IMR-90 (cell line): Measurements from ENCODE around the gene ZNF488. TPM values are rescaled to one million over a fixed set of nuclear protein-coding genes. Genes with fewer than 3 reads are reported as not detected.

Source experiments
- ATAC-seq: fragments of 200-7000 bp; cut with Tn5 transposase; 2 replicates; pipeline ENCODE4 v1.9.1; 2020; ENCODE audit warnings: low read depth, mild to moderate bottlenecking, moderate library complexity
- BruUV-seq: library from RNA; stranded (reverse); fragments of 400-500 nt; replicated peaks from 2 replicates; lab custom pipeline; 2021; lab: Mats Ljungman, UMichigan
- CTCF ChIA-PET: fragments of 300-600 bp; formaldehyde crosslinking; extraction: SDS; loops from one replicate; lab custom pipeline; 2021; ENCODE audit warnings: antibody characterized with exemption; lab: Yijun Ruan, JAX
- POLR2A ChIA-PET: fragments of 300-600 bp; sonication (Branson Sonifier 250); formaldehyde crosslinking; loops from one replicate; lab custom pipeline; 2022; ENCODE audit warnings: antibody characterized with exemption; ENCODE audit not compliant: unreplicated experiment; lab: Charles Lee
- DNase-seq: peaks from one replicate; pipeline ENCODE4 v3.0.0; 2013
- H2AFZ ChIP-seq: replicated peaks from 2 replicates; pipeline ENCODE3; 2013; ENCODE audit warnings: low read length, mild to moderate bottlenecking; ENCODE audit not compliant: poor library complexity
- H2AK5ac ChIP-seq: 2 replicates; pipeline ENCODE4 v1.6.1; 2013; ENCODE audit warnings: low read depth, low read length, inconsistent platforms
- H2AK9ac ChIP-seq: replicated peaks from 2 replicates; pipeline ENCODE3; 2013; ENCODE audit warnings: mild to moderate bottlenecking, low read depth, low read length, moderate library complexity; ENCODE audit not compliant: poor library complexity
- H2BK120ac ChIP-seq: 2 replicates; pipeline ENCODE4 v1.6.1; 2013; ENCODE audit warnings: low read depth, low read length, inconsistent platforms
- H2BK15ac ChIP-seq: 3 replicates; pipeline ENCODE4 v1.6.1; 2013; ENCODE audit warnings: low read depth, low read length, inconsistent platforms
- H2BK20ac ChIP-seq: 2 replicates; pipeline ENCODE4 v1.6.1; 2013; ENCODE audit warnings: low read depth, mild to moderate bottlenecking, inconsistent platforms, low read length, moderate library complexity
- H2BK5ac ChIP-seq: 2 replicates; pipeline ENCODE4 v1.6.1; 2013; ENCODE audit warnings: mild to moderate bottlenecking, low read depth, low read length, inconsistent platforms; ENCODE audit not compliant: poor library complexity, severe bottlenecking
- H3K14ac ChIP-seq: replicated peaks from 2 replicates; pipeline ENCODE4 v1.6.1; 2013; ENCODE audit warnings: low read depth, low read length, inconsistent platforms
- H3K18ac ChIP-seq: 2 replicates; pipeline ENCODE4 v1.6.1; 2013; ENCODE audit warnings: low read depth, low read length, control low read depth
- H3K23ac ChIP-seq: 2 replicates; pipeline ENCODE4 v1.6.1; 2013; ENCODE audit warnings: low read depth, low read length, inconsistent platforms
- H3K27ac ChIP-seq: 2 replicates; pipeline ENCODE4 v1.5.1; 2013; ENCODE audit warnings: mild to moderate bottlenecking, control low read depth, low read length; ENCODE audit not compliant: insufficient read depth
- H3K27me3 ChIP-seq: 2 replicates; pipeline ENCODE4 v1.6.1; 2013; ENCODE audit warnings: low read length; ENCODE audit not compliant: control insufficient read depth, insufficient read depth
- H3K36me3 ChIP-seq: 2 replicates; pipeline ENCODE4 v1.6.1; 2013; ENCODE audit warnings: low read length, mixed read lengths; ENCODE audit not compliant: control insufficient read depth, insufficient read depth
- H3K4ac ChIP-seq: 2 replicates; pipeline ENCODE4 v1.6.1; 2013; ENCODE audit warnings: low read depth, low read length, inconsistent platforms
- H3K4me1 ChIP-seq: 2 replicates; pipeline ENCODE4 v1.6.1; 2013; ENCODE audit warnings: low read length, mixed read lengths; ENCODE audit not compliant: control insufficient read depth, insufficient read depth
- H3K4me2 ChIP-seq: 2 replicates; pipeline ENCODE4 v1.6.1; 2013; ENCODE audit warnings: low read depth, mild to moderate bottlenecking, control low read depth, low read length, moderate library complexity
- H3K4me3 ChIP-seq: 2 replicates; pipeline ENCODE4 v1.5.1; 2013; ENCODE audit warnings: low read depth, mild to moderate bottlenecking, control low read depth, low read length, moderate library complexity; ENCODE audit not compliant: insufficient read depth
- H3K56ac ChIP-seq: 2 replicates; pipeline ENCODE4 v1.6.1; 2013; ENCODE audit warnings: low read length, inconsistent platforms; ENCODE audit not compliant: insufficient read depth; ENCODE audit errors: extremely low read depth
- H3K79me1 ChIP-seq, 2 experiments: 2 replicates each; pipeline ENCODE4 v1.6.1; 2013; ENCODE audit warnings: low read length in 2 of 2, inconsistent platforms in 1 of 2, low read depth in 1 of 2
- H3K9ac ChIP-seq: 2 replicates; pipeline ENCODE4 v1.6.1; 2013; ENCODE audit warnings: low read depth, low read length, control low read depth
- H3K9me1 ChIP-seq: 2 replicates; pipeline ENCODE4 v1.6.1; 2013; ENCODE audit warnings: low read length, inconsistent platforms; ENCODE audit not compliant: insufficient read depth
- H3K9me3 ChIP-seq: 2 replicates; pipeline ENCODE4 v1.6.1; 2013; ENCODE audit warnings: low read length; ENCODE audit not compliant: control insufficient read depth, insufficient read depth
- H4K20me1 ChIP-seq: 2 replicates; pipeline ENCODE4 v1.6.1; 2013; ENCODE audit warnings: low read length, inconsistent platforms; ENCODE audit not compliant: insufficient read depth
- H4K5ac ChIP-seq: 2 replicates; pipeline ENCODE4 v1.6.1; 2013; ENCODE audit warnings: mild to moderate bottlenecking, low read depth, low read length, control low read depth
- H4K8ac ChIP-seq, 2 experiments: 2 replicates each; pipeline ENCODE4 v1.6.1; 2013; ENCODE audit warnings: low read depth in 2 of 2, low read length in 2 of 2, control low read depth in 1 of 2, inconsistent platforms in 1 of 2
- H4K91ac ChIP-seq: 2 replicates; pipeline ENCODE4 v1.6.1; 2013; ENCODE audit warnings: low read depth, low read length, inconsistent platforms; ENCODE audit not compliant: insufficient read depth
- BHLHE40 ChIP-seq: fragments of 150-350 bp; IDR thresholded peaks from 2 replicates; pipeline ENCODE4 v1.6.1; 2016; ENCODE audit warnings: mild to moderate bottlenecking, low read depth, low read length
- CEBPB ChIP-seq: IDR thresholded peaks from 2 replicates; pipeline ENCODE4 v1.6.1; 2012; ENCODE audit warnings: low read depth, low read length, improper control_type of control experiment
- CHD1 ChIP-seq: IDR thresholded peaks from 2 replicates; pipeline ENCODE4 v1.6.1; 2012; ENCODE audit warnings: low read depth, low read length, improper control_type of control experiment
- FOS ChIP-seq: fragments of 150-350 bp; IDR thresholded peaks from 2 replicates; pipeline ENCODE4 v1.6.1; 2016; ENCODE audit warnings: low read depth, low read length
- MAFK ChIP-seq: IDR thresholded peaks from 2 replicates; pipeline ENCODE4 v1.6.1; 2012; ENCODE audit warnings: low read depth, low read length, improper control_type of control experiment
- MAZ ChIP-seq: IDR thresholded peaks from 2 replicates; pipeline ENCODE4 v1.6.1; 2012; ENCODE audit warnings: low read depth, mild to moderate bottlenecking, low read length, improper control_type of control experiment, moderate library complexity, borderline replicate concordance
- MXI1 ChIP-seq: IDR thresholded peaks from 2 replicates; pipeline ENCODE4 v1.6.1; 2012; ENCODE audit warnings: low read depth, mild to moderate bottlenecking, low read length, moderate library complexity, borderline replicate concordance
- NFE2L2 ChIP-seq: fragments of 150-350 bp; IDR thresholded peaks from 2 replicates; pipeline ENCODE4 v1.6.1; 2016; ENCODE audit warnings: low read depth, mild to moderate bottlenecking, low read length
- POLR2A ChIP-seq: IDR thresholded peaks from 2 replicates; pipeline ENCODE4 v1.6.1; 2012; ENCODE audit warnings: mild to moderate bottlenecking, low read depth, low read length
- RAD21 ChIP-seq: IDR thresholded peaks from 2 replicates; pipeline ENCODE4 v1.6.1; 2012; ENCODE audit warnings: low read length, improper control_type of control experiment
- RCOR1 ChIP-seq: IDR thresholded peaks from 2 replicates; pipeline ENCODE4 v1.6.1; 2012; ENCODE audit warnings: mild to moderate bottlenecking, low read length, improper control_type of control experiment; ENCODE audit not compliant: insufficient replicate concordance
- RFX5 ChIP-seq: IDR thresholded peaks from 2 replicates; pipeline ENCODE4 v1.8.0; 2012; ENCODE audit warnings: low read depth, mild to moderate bottlenecking, low read length, moderate library complexity
- SMC3 ChIP-seq: fragments of 150-350 bp; IDR thresholded peaks from 2 replicates; pipeline ENCODE4 v1.6.1; 2016; ENCODE audit warnings: low read depth, mild to moderate bottlenecking, antibody characterized with exemption, low read length, moderate library complexity
- WGBS, 2 experiments: methylation state at CpG; one replicate each; pipeline versions ENCODE4 v1.1.5 to v1.1.7; 2013; ENCODE audit warnings: missing lambda C conversion rate in 2 of 2; ENCODE audit not compliant: insufficient read length in 1 of 2; ENCODE audit errors: extremely low coverage in 2 of 2; 5-methylcytosine and 5-hydroxymethylcytosine counted together
- dilution Hi-C: fragments of 300-500 bp; cut with HindIII; formaldehyde crosslinking; loops from one replicate; pipeline ENCODE4 v1.14.3; 2018; ENCODE audit warnings: low sequenced_read_pairs; ENCODE audit not compliant: unreplicated experiment
- in situ Hi-C: fragments of 300-500 bp; cut with MboI; formaldehyde crosslinking; loops from 3 replicates; pipeline ENCODE4 v1.14.3; 2019; ENCODE audit warnings: low sequenced_read_pairs, inconsistent platforms, mixed read lengths
- intact Hi-C: fragments of 100-400 bp; cut with micrococcal nuclease; formaldehyde crosslinking; loops from 2 replicates; pipeline ENCODE4 v1.10.0; 2022
- polyA plus RNA-seq, 3 experiments: library from polyadenylated mRNA; depleted of rRNA; stranded (reverse); fragments of >200 nt; gene quantifications; 2 replicates each; pipeline ENCODE4 v1.2.3, GENCODE V29; 2012; ENCODE audit warnings: low replicate concordance in 1 of 3
- total RNA-seq: library from RNA; depleted of rRNA; stranded (reverse); fragments of >200 nt; gene quantifications from 2 replicates; pipeline ENCODE4 v1.2.3, GENCODE V29; 2012
- TF ChIP-seq, protein P1 (sequence below): conservative IDR thresholded peaks from 2 replicates; pipeline ENCODE4 v1.5.1; 2012; ENCODE audit warnings: mild to moderate bottlenecking, low read depth, low read length, improper control_type of control experiment

Gene ZNF488
- total and polyA plus RNA-seq, 2 of the 4 experiments (the other 2 are of a cell fraction): under 0.01 to 0.14 TPM

DNA sequence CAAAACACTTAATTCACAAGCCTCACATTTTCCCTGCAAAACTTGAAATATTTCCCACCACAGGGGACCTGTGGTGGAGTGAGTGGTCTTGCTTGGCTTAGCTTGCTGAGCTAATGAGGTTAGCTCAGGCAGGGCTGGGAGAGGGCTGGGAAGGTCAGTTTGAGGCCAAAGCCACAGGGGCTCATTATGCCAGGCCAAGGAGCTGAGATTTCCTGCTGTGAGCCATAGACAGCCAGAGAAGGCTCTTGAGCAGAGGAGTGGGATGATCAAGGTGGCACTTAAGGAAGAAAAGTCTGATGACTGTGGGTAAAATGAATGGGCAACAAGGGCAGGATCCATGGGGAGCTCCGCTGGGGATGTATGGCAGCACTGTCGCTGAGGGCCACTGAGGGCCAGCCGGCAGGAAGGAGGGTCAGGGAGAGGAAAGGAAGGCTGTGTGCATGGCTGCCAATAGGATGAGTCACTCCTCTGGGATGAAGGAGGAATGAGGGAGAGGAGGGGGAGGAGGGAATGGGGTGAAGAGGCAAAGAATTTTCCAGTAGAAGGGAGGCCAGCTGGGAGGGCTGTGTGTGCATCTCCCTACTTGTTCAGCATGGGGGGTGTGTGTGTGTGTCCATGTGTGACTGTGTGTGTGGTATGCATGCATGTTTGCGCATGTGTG lies 18.7 kb upstream of the ZNF488 start (continued):
- TF ChIP-seq FOS: peak; percentile 83
- peak; percentile 6 for TF ChIP-seq RCOR1

DNA sequence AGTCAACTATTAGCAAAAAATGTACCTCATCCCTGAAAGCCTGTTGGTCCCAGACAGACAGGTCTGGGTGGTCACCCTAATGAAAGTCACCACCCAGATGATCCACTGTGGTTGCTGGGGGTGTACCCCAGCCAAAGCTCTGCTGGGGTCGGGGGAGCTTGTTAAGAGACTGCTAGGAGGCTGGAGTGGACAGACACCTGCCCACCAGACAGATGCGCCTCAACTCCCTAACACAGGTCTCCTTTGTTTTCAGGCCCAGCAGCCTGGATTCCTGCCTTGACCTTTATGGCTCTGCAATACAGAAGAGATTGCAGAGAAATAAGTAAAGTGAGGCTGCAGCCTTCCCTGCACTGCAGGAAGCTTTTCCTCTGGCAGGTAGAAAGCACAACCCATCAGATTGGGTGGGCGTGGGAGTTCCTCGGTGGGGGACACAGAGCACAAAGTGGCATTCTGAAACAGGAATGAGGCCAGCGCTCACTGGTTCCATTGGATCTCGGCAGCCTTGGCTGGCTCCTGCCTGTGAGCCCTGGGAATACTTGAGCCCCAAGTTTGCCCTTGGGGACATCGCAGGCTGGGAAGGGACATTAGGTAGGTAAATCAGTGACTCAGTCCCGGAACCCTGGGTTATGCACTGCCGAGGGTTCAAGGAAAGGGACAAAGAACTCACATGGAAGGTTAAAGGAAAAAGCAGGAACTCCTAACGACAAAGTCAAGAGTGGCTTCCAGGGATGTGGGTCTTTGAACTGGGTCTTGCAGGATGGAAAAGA lies 18.0 kb upstream of the ZNF488 start:
- peak overlapping the region; percentile 92 for H3K23ac ChIP-seq
- peak overlapping the region; percentile 98 for H4K91ac ChIP-seq
- no peak overlapping the region for H3K4me3 ChIP-seq
- peaks cover 26% of the 10 kb centered on the region for H3K9me1 ChIP-seq
- peak overlapping the region; percentile 90 for H3K18ac ChIP-seq
- H2BK15ac ChIP-seq: peak overlapping the region; percentile 95
- H2BK20ac ChIP-seq: peak overlapping the region; percentile 99
- peak overlapping the region; percentile 96 for H2AK5ac ChIP-seq
- H3K36me3 ChIP-seq: no peaks in the 10 kb centered on the region
- H4K20me1 ChIP-seq: no peaks in the 10 kb centered on the region
- in situ Hi-C loops (loop anchor here (25.0 kb wide), 1 partner anchor 865 kb away; no protein-coding TSS in a partner anchor), dilution Hi-C loops (no loop called here), intact Hi-C loops (no loop called here)
- 0 out of 2 replicates have a peak overlapping the region, but pooled peaks have one; percentile 47 for H3K27ac ChIP-seq
- peaks cover 24% of the 10 kb centered on the region for H3K4me1 ChIP-seq
- H3K27me3 ChIP-seq: peaks cover 2% of the 10 kb centered on the region; the same call in 1 of the 2 replicates
- CTCF ChIA-PET: interaction anchor here (0.8 kb wide), 1 partner anchor 20 kb away, joined by 3 read pairs; no protein-coding TSS in a partner anchor
- no peak overlapping the region for H3K9ac ChIP-seq
- H4K8ac ChIP-seq: peak overlapping the region; percentile 40 to 97; a peak in 3 of 4 replicates
- peak overlapping the region; percentile 75; the same call in 1 of the 2 replicates for H4K5ac ChIP-seq
- no peak overlapping the region; the same call in 1 of the 2 replicates for H3K56ac ChIP-seq
- ATAC-seq (no peak), DNase-seq (no peak)
- no peaks in the 10 kb centered on the region for H3K79me1 ChIP-seq
- peak overlapping the region; percentile 99 for H2BK120ac ChIP-seq
- H3K9me3 ChIP-seq: peaks cover 2% of the 10 kb centered on the region; the same call in 1 of the 2 replicates
- peak overlapping the region; percentile 98 for H3K4ac ChIP-seq
- H2AFZ ChIP-seq: peak overlapping the region; percentile 86
- H3K4me2 ChIP-seq: no peak overlapping the region
- POLR2A ChIA-PET: no interaction called here
- peak overlapping the region; percentile 69 for H2BK5ac ChIP-seq
- BruUV-seq: no TSS peak
- peak overlapping the region; percentile 94 for H2AK9ac ChIP-seq
- peak overlapping the region; percentile 95 for H3K14ac ChIP-seq
- WGBS, 2 experiments: 100% methylated on average over 3 of the region's 10 CpGs; no CpG with 5 or more reads in 1 of the 2 experiments
- TF ChIP-seq CHD1 (no peak), RFX5 (no peak), MAFK (no peak), MXI1 (no peak), BHLHE40 (no peak), SMC3 (no peak), RAD21 (no peak), MAZ (no peak), FOS (no peak), POLR2A (no peak), CEBPB (no peak), NFE2L2 (no peak)
- TF ChIP-seq, protein P1, sequence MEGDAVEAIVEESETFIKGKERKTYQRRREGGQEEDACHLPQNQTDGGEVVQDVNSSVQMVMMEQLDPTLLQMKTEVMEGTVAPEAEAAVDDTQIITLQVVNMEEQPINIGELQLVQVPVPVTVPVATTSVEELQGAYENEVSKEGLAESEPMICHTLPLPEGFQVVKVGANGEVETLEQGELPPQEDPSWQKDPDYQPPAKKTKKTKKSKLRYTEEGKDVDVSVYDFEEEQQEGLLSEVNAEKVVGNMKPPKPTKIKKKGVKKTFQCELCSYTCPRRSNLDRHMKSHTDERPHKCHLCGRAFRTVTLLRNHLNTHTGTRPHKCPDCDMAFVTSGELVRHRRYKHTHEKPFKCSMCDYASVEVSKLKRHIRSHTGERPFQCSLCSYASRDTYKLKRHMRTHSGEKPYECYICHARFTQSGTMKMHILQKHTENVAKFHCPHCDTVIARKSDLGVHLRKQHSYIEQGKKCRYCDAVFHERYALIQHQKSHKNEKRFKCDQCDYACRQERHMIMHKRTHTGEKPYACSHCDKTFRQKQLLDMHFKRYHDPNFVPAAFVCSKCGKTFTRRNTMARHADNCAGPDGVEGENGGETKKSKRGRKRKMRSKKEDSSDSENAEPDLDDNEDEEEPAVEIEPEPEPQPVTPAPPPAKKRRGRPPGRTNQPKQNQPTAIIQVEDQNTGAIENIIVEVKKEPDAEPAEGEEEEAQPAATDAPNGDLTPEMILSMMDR: no peak
